ENCODE measurements around the gene PAM16. TPM values are rescaled to one million over a fixed set of nuclear protein-coding genes. Genes with fewer than 3 reads are reported as not detected.

Gene PAM16
- total and polyA plus RNA-seq, 9 of the 15 experiments (the other 6 are each of a cell fraction or from before 2014, with no cell fraction given) = 38.7 to 273 (median 79.3) TPM

DNA sequence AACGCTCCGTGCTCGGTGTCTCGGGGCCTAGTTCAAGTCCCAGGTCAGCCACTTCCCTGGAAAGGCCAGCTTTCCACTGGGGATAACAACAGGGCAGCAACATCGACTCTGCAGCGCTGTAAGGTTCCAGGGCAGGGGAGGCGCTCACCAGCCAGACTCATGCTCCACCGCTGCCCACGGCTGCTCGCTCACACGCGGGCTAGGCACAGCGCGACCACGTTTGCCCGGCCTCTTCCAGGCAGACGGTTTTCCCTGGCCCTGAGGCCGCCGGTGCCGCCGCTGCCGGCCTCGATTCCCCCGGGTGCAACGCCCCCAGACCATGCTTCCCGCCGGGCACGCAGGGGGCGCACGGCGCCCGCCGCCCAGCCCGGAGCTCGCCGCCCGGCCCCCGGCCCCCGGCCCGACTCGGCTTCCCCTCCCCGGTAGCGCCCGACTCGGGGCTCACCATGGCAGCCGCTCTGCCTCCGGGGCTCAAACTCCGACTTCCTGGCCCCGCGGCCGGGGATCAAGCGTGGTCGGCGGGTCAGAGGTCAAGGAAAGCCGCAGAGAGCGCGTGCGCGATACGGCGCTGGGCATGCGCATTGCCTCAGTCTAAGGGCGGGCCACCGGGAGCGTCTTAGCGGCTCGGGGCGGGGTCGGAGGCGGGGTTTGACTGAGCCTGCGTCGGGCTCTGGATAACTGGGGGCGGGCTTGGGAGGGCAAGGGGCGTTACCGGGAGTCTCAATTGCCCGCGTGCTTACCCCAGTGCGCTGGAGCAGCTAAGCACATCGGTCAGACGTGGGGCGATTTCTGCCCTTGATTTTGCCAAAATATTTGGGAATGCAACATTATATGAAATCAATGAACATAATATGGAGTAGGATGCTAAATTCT is at the start of gene PAM16 (continued):
- TF ChIP-seq KLF6 (CRISPR knock-in tag; IDR thresholded peaks at IDR 0.05; ENCODE audit: borderline replicate concordance) (no peak), MAFG (tag; conservative IDR thresholded peaks at IDR 0.05) (no peak), CEBPG (CRISPR knock-in tag; IDR thresholded peaks at IDR 0.05) (no peak), CEBPG (tag; conservative IDR thresholded peaks at IDR 0.05 in 1 of 2, IDR thresholded peaks at IDR 0.05 in 1 of 2) (peak in 1 of 2 experiments; percentile 10; a peak in 1 of 4 replicates), ZNF384 (IDR thresholded peaks at IDR 0.05; ENCODE audit: low read depth, low read length) (no peak), SOX6 (IDR thresholded peaks at IDR 0.05) (no peak), HSF4 (CRISPR knock-in tag; IDR thresholded peaks at IDR 0.05; ENCODE audit: borderline replicate concordance) (no peak), TARDBP (IDR thresholded peaks at IDR 0.05) (no peak), ZBTB8A (IDR thresholded peaks at IDR 0.05; ENCODE audit: partially characterized antibody) (no peak), TAF1 (IDR thresholded peaks at IDR 0.05; ENCODE audit: control insufficient read depth, extremely low read depth, insufficient read depth, low read length, severe bottlenecking) (peak; percentile 74), HDAC3 (IDR thresholded peaks at IDR 0.05; ENCODE audit: borderline replicate concordance, partially characterized antibody) (no peak), DPF2 (IDR thresholded peaks at IDR 0.05) (0 out of 2 replicates have a peak, but pooled peaks have one; percentile 9), ZNF589 (CRISPR knock-in tag; IDR thresholded peaks at IDR 0.05; ENCODE audit: low read depth) (no peak), MEF2D (tag; conservative IDR thresholded peaks at IDR 0.05; ENCODE audit: low read depth) (no peak), ZBED1 (IDR thresholded peaks at IDR 0.05) (no peak), XRCC5 (IDR thresholded peaks at IDR 0.05; ENCODE audit: low read depth, low read length) (no peak), BRF1 (IDR thresholded peaks at IDR 0.05; ENCODE audit: borderline replicate concordance, extremely low read depth, insufficient read length) (no peak), TGIF2 (CRISPR knock-in tag; IDR thresholded peaks at IDR 0.05) (no peak), MCM5 (IDR thresholded peaks at IDR 0.05; ENCODE audit: low read depth) (no peak)
- TF ChIP-seq, protein P1, sequence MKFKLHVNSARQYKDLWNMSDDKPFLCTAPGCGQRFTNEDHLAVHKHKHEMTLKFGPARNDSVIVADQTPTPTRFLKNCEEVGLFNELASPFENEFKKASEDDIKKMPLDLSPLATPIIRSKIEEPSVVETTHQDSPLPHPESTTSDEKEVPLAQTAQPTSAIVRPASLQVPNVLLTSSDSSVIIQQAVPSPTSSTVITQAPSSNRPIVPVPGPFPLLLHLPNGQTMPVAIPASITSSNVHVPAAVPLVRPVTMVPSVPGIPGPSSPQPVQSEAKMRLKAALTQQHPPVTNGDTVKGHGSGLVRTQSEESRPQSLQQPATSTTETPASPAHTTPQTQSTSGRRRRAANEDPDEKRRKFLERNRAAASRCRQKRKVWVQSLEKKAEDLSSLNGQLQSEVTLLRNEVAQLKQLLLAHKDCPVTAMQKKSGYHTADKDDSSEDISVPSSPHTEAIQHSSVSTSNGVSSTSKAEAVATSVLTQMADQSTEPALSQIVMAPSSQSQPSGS (CRISPR knock-in tag; IDR thresholded peaks at IDR 0.05) = no peak
- TF ChIP-seq, protein P2, sequence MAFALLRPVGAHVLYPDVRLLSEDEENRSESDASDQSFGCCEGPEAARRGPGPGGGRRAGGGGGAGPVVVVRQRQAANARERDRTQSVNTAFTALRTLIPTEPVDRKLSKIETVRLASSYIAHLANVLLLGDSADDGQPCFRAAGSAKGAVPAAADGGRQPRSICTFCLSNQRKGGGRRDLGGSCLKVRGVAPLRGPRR (CRISPR knock-in tag; IDR thresholded peaks at IDR 0.05) = no peak
- TF ChIP-seq, protein P3, sequence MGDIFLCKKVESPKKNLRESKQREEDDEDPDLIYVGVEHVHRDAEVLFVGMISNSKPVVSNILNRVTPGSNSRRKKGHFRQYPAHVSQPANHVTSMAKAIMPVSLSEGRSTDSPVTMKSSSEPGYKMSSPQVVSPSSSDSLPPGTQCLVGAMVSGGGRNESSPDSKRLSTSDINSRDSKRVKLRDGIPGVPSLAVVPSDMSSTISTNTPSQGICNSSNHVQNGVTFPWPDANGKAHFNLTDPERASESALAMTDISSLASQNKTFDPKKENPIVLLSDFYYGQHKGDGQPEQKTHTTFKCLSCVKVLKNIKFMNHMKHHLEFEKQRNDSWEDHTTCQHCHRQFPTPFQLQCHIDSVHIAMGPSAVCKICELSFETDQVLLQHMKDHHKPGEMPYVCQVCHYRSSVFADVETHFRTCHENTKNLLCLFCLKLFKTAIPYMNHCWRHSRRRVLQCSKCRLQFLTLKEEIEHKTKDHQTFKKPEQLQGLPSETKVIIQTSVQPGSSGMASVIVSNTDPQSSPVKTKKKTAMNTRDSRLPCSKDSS (IDR thresholded peaks at IDR 0.05; ENCODE audit: low read depth, partially characterized antibody) = no peak
- TF ChIP-seq, protein P4, sequence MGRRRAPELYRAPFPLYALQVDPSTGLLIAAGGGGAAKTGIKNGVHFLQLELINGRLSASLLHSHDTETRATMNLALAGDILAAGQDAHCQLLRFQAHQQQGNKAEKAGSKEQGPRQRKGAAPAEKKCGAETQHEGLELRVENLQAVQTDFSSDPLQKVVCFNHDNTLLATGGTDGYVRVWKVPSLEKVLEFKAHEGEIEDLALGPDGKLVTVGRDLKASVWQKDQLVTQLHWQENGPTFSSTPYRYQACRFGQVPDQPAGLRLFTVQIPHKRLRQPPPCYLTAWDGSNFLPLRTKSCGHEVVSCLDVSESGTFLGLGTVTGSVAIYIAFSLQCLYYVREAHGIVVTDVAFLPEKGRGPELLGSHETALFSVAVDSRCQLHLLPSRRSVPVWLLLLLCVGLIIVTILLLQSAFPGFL (CRISPR knock-in tag; IDR thresholded peaks at IDR 0.05) = no peak
- TF ChIP-seq, protein P5, sequence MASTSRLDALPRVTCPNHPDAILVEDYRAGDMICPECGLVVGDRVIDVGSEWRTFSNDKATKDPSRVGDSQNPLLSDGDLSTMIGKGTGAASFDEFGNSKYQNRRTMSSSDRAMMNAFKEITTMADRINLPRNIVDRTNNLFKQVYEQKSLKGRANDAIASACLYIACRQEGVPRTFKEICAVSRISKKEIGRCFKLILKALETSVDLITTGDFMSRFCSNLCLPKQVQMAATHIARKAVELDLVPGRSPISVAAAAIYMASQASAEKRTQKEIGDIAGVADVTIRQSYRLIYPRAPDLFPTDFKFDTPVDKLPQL (IDR thresholded peaks at IDR 0.05; ENCODE audit: extremely low read depth, insufficient read length) = no peak

All from K562 (cell line).